LNCAP (cell line): ENCODE measurements around the gene TMEM138.

Experiments
- CTCF ChIP-seq: fragments of 450-650 bp; IDR thresholded peaks from 2 replicates; pipeline ENCODE4 v1.5.1; 2017; ENCODE audit warnings: mild to moderate bottlenecking

TMEM138 gene

GRCh38 chr11:61359516-61359915, 2.7 kb upstream of the TMEM138 start:
- no peak for TF ChIP-seq CTCF

- no peak for TF ChIP-seq CTCF
These were observed 885 bp upstream of the TMEM138 start for GRCh38 chr11:61361237-61361740.

GRCh38 chr11:61362542-61362875, 335 bp downstream of the TMEM138 start:
- no peak for TF ChIP-seq CTCF

GRCh38 chr11:61364012-61364675, 2.0 kb downstream of the TMEM138 start:
- no peak for TF ChIP-seq CTCF

- no peak for TF ChIP-seq CTCF
These were observed 5.2 kb downstream of the TMEM138 start for GRCh38 chr11:61367406-61367805.

- TF ChIP-seq CTCF: no peak
These were observed 6.5 kb downstream of the TMEM138 start for GRCh38 chr11:61368646-61369045.

GRCh38 chr11:61369372-61370348, 7.5 kb downstream of the TMEM138 start:
- no peak for TF ChIP-seq CTCF
